ENCODE data around the gene IQSEC1. TPM values are rescaled to one million over a fixed set of nuclear protein-coding genes. Genes with fewer than 3 reads are reported as not detected.

Gene IQSEC1
- total and polyA plus RNA-seq, 2 experiments from 2014 or later, result 8.0 to 51.9 TPM

DNA sequence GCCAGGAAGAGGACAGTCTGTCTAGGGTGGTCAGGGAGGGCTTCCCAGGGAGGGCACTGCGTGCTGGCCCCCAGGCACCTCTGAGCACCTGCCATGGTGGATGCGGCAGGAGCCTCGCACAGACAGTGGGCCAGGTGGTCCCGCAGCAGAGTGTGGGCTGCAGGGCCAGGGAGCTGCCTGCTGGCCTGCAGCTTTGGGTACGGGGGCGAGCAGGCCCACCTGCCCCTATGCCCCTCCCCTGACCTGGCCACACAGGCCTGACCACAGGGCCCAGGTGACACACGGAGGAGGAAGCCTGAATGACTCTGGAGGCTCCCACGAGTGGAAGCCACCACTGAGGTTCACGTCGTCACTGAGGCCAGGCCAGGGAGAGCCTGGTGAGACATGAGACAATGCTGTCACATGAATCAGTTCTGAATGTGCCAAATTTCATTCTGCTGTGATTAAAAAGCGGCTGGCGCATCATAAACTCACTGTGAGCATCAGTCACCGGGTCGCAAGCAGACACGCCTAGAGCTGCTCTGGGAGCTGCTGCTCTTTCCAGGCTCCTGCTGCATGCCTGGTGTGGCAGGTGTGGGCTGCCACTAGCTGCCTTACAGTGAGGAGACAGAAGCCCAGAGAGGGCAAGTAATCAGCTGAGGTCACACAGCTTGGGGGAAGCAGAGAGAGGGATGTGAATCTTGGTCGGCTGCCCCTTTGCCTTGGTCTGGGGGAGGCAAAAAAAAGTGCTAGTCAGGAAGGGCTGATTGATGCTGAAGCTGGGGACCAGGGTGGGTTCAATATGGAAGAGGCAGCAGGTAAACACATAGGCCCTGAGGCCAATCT is 39.5 kb upstream of the IQSEC1 start:
- no peaks in the 10 kb centered on the region for H3F3A ChIP-seq (replicated peaks; ENCODE audit: low read depth)
- H3K4me2 ChIP-seq, result no peak overlapping the region
- H3K27me3 ChIP-seq (ENCODE audit: insufficient read depth), result no peaks in the 10 kb centered on the region
- DNase-seq (ENCODE audit: low spot score) (no peak), ATAC-seq (no peak)
- Mint-ChIP-seq H3K36me3 (ENCODE audit: low read depth) (no peaks in the 10 kb centered on the region), H3K4me1 (peaks cover 17% of the 10 kb centered on the region), H3K27ac (no peak overlapping the region), H3K9me3 (no peaks in the 10 kb centered on the region), H3K27me3 (ENCODE audit: insufficient read depth, low read depth, poor library complexity) (peaks cover 16% of the 10 kb centered on the region), H3K4me3 (no peak overlapping the region)
- H4K20me1 ChIP-seq (replicated peaks; ENCODE audit: insufficient read depth), result no peaks in the 10 kb centered on the region
- TF ChIP-seq ZNF114 (CRISPR knock-in tag; IDR thresholded peaks at IDR 0.05), result no peak
- no peak for TF ChIP-seq POLR2AphosphoS5 (IDR thresholded peaks at IDR 0.05; ENCODE audit: low read depth)
- TF ChIP-seq, protein P1, sequence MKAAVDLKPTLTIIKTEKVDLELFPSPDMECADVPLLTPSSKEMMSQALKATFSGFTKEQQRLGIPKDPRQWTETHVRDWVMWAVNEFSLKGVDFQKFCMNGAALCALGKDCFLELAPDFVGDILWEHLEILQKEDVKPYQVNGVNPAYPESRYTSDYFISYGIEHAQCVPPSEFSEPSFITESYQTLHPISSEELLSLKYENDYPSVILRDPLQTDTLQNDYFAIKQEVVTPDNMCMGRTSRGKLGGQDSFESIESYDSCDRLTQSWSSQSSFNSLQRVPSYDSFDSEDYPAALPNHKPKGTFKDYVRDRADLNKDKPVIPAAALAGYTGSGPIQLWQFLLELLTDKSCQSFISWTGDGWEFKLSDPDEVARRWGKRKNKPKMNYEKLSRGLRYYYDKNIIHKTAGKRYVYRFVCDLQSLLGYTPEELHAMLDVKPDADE (IDR thresholded peaks at IDR 0.05), result no peak
- TF ChIP-seq, protein P2, sequence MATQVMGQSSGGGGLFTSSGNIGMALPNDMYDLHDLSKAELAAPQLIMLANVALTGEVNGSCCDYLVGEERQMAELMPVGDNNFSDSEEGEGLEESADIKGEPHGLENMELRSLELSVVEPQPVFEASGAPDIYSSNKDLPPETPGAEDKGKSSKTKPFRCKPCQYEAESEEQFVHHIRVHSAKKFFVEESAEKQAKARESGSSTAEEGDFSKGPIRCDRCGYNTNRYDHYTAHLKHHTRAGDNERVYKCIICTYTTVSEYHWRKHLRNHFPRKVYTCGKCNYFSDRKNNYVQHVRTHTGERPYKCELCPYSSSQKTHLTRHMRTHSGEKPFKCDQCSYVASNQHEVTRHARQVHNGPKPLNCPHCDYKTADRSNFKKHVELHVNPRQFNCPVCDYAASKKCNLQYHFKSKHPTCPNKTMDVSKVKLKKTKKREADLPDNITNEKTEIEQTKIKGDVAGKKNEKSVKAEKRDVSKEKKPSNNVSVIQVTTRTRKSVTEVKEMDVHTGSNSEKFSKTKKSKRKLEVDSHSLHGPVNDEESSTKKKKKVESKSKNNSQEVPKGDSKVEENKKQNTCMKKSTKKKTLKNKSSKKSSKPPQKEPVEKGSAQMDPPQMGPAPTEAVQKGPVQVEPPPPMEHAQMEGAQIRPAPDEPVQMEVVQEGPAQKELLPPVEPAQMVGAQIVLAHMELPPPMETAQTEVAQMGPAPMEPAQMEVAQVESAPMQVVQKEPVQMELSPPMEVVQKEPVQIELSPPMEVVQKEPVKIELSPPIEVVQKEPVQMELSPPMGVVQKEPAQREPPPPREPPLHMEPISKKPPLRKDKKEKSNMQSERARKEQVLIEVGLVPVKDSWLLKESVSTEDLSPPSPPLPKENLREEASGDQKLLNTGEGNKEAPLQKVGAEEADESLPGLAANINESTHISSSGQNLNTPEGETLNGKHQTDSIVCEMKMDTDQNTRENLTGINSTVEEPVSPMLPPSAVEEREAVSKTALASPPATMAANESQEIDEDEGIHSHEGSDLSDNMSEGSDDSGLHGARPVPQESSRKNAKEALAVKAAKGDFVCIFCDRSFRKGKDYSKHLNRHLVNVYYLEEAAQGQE (IDR thresholded peaks at IDR 0.05; ENCODE audit: unreplicated experiment), result no peak
- no peak for TF ChIP-seq STAT1 (IDR thresholded peaks at IDR 0.05; ENCODE audit: unreplicated experiment)
- TF ChIP-seq EZH2 (IDR thresholded peaks at IDR 0.05; ENCODE audit: low read depth, unreplicated experiment), result no peak
- no peak for TF ChIP-seq JUNB (IDR thresholded peaks at IDR 0.05; ENCODE audit: unreplicated experiment)
- TF ChIP-seq, protein P3, sequence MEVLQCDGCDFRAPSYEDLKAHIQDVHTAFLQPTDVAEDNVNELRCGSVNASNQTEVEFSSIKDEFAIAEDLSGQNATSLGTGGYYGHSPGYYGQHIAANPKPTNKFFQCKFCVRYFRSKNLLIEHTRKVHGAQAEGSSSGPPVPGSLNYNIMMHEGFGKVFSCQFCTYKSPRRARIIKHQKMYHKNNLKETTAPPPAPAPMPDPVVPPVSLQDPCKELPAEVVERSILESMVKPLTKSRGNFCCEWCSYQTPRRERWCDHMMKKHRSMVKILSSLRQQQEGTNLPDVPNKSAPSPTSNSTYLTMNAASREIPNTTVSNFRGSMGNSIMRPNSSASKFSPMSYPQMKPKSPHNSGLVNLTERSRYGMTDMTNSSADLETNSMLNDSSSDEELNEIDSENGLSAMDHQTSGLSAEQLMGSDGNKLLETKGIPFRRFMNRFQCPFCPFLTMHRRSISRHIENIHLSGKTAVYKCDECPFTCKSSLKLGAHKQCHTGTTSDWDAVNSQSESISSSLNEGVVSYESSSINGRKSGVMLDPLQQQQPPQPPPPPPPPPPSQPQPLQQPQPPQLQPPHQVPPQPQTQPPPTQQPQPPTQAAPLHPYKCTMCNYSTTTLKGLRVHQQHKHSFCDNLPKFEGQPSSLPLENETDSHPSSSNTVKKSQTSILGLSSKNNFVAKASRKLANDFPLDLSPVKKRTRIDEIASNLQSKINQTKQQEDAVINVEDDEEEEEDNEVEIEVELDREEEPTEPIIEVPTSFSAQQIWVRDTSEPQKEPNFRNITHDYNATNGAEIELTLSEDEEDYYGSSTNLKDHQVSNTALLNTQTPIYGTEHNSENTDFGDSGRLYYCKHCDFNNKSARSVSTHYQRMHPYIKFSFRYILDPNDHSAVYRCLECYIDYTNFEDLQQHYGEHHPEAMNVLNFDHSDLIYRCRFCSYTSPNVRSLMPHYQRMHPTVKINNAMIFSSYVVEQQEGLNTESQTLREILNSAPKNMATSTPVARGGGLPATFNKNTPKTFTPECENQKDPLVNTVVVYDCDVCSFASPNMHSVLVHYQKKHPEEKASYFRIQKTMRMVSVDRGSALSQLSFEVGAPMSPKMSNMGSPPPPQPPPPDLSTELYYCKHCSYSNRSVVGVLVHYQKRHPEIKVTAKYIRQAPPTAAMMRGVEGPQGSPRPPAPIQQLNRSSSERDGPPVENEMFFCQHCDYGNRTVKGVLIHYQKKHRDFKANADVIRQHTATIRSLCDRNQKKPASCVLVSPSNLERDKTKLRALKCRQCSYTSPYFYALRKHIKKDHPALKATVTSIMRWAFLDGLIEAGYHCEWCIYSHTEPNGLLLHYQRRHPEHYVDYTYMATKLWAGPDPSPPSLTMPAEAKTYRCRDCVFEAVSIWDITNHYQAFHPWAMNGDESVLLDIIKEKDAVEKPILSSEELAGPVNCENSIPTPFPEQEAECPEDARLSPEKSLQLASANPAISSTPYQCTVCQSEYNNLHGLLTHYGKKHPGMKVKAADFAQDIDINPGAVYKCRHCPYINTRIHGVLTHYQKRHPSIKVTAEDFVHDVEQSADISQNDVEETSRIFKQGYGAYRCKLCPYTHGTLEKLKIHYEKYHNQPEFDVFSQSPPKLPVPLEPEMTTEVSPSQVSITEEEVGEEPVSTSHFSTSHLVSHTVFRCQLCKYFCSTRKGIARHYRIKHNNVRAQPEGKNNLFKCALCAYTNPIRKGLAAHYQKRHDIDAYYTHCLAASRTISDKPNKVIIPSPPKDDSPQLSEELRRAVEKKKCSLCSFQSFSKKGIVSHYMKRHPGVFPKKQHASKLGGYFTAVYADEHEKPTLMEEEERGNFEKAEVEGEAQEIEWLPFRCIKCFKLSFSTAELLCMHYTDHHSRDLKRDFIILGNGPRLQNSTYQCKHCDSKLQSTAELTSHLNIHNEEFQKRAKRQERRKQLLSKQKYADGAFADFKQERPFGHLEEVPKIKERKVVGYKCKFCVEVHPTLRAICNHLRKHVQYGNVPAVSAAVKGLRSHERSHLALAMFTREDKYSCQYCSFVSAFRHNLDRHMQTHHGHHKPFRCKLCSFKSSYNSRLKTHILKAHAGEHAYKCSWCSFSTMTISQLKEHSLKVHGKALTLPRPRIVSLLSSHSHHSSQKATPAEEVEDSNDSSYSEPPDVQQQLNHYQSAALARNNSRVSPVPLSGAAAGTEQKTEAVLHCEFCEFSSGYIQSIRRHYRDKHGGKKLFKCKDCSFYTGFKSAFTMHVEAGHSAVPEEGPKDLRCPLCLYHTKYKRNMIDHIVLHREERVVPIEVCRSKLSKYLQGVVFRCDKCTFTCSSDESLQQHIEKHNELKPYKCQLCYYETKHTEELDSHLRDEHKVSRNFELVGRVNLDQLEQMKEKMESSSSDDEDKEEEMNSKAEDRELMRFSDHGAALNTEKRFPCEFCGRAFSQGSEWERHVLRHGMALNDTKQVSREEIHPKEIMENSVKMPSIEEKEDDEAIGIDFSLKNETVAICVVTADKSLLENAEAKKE (CRISPR knock-in tag; IDR thresholded peaks at IDR 0.05), result no peak
- TF ChIP-seq, protein P4, sequence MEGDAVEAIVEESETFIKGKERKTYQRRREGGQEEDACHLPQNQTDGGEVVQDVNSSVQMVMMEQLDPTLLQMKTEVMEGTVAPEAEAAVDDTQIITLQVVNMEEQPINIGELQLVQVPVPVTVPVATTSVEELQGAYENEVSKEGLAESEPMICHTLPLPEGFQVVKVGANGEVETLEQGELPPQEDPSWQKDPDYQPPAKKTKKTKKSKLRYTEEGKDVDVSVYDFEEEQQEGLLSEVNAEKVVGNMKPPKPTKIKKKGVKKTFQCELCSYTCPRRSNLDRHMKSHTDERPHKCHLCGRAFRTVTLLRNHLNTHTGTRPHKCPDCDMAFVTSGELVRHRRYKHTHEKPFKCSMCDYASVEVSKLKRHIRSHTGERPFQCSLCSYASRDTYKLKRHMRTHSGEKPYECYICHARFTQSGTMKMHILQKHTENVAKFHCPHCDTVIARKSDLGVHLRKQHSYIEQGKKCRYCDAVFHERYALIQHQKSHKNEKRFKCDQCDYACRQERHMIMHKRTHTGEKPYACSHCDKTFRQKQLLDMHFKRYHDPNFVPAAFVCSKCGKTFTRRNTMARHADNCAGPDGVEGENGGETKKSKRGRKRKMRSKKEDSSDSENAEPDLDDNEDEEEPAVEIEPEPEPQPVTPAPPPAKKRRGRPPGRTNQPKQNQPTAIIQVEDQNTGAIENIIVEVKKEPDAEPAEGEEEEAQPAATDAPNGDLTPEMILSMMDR (conservative IDR thresholded peaks at IDR 0.05; ENCODE audit: low read depth in 2 of 2), result no peak
- no peak for TF ChIP-seq ZNF331 (CRISPR knock-in tag; IDR thresholded peaks at IDR 0.05; ENCODE audit: low read depth)
- TF ChIP-seq NANOG (IDR thresholded peaks at IDR 0.05; ENCODE audit: borderline replicate concordance), result no peak
- no peak for TF ChIP-seq CREB1 (CRISPR knock-in tag; IDR thresholded peaks at IDR 0.05; ENCODE audit: low read depth)
- H3K79me2 ChIP-seq (replicated peaks; ENCODE audit: insufficient read depth), result no peaks in the 10 kb centered on the region
- no peaks in the 10 kb centered on the region for H3K4me1 ChIP-seq (ENCODE audit: insufficient read depth)
- no peak overlapping the region for H3K27ac ChIP-seq (ENCODE audit: low read depth)
- no peaks in the 10 kb centered on the region for H3K36me3 ChIP-seq (ENCODE audit: insufficient read depth)
- no peak overlapping the region for H2AFZ ChIP-seq
- H3K9me2 ChIP-seq (ENCODE audit: insufficient read depth), result no peaks in the 10 kb centered on the region
- no peak overlapping the region for H3K4me3 ChIP-seq
